Measurements from ENCODE around the gene NBEA.
"Not testable (repeated sequence)": the region's sequence is repeated elsewhere in the genome, so short reads cannot be mapped to it uniquely, and the experiment has no call there.

NBEA gene

GRCh38 chr13:34964558-34964957 lies 22.5 kb downstream of the NBEA start:
- FAIRE-seq = no peak

DNA sequence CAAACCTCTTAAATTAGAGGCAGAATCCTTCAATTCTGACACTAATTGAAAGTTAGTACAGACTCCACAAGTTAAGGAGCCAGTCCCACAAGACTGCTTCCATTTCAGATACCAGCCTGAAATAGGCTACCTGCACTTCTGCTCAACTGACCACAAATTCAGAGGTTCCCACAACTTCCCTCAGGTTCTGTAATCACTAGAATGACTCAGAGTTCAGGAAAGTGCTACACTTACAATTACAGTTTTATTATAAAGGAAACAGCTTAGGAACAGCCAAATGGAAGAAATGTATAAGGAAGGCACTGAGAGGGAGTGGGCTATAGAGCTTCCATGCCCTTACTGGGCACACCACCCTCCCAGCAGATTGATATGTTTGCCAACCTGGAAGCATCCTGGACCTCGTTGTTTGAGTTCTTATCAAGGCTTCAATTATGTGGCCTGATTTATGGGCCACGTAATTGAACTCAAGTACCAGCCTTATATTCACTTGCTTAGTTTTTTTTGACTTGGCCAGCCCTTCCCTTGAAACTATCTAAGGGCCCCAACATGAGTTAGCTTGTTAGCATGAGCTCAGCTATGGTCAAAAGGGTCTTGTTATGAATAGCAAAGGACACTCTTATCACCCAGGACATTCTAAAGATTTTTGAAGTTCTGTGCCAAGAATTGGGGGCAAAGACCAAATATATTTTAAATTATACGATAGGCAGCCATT lies 25.9 kb downstream of the NBEA start:
- FAIRE-seq = no peak

- not testable (repeated sequence) for FAIRE-seq
Observed at GRCh38 chr13:34969539-34969938, 27.5 kb downstream of the NBEA start.

DNA sequence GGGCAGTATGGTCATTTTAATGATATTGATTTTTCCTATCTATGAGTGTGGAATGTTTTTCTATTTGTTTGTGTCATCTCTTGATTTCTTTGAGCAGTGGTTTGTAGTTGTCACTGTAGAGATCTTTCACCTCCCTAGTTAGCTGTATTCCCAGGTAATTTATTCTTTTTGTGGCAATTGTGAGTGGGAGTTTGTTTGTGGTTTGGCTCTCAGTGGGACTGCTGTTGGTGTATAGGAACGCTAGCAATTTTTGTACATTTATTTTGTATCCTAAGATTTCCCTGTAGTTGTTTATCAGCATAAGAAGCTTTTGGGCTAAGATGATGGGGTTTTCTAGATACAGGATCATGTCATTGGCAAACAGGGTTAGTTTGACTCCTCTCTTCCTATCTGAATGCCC lies 28.9 kb downstream of the NBEA start:
- FAIRE-seq = no peak

GRCh38 chr13:34971473-34971872 lies 29.4 kb downstream of the NBEA start:
- no peak for FAIRE-seq

DNA sequence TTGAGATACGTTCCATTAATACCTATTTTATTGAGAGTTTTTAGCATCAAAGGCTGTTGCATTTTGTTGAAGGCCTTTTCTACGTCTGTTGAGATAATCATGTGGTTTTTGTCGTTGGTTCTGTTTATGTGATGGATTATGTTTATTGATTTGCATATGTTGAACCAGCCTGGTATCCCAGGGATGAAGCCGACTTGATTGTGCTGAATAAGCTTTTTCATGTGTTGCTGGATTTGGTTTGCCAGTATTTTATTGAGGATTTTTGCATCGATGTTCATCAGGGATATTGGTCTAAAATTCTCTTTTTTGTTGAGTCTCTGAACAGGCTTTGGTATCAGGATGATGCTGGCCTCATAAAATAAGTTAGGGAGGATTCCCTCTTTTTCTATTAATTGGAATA lies 43.1 kb downstream of the NBEA start:
- FAIRE-seq = not testable (repeated sequence)

GRCh38 chr13:34988330-34988791 lies 46.3 kb downstream of the NBEA start:
- no peak for FAIRE-seq

DNA sequence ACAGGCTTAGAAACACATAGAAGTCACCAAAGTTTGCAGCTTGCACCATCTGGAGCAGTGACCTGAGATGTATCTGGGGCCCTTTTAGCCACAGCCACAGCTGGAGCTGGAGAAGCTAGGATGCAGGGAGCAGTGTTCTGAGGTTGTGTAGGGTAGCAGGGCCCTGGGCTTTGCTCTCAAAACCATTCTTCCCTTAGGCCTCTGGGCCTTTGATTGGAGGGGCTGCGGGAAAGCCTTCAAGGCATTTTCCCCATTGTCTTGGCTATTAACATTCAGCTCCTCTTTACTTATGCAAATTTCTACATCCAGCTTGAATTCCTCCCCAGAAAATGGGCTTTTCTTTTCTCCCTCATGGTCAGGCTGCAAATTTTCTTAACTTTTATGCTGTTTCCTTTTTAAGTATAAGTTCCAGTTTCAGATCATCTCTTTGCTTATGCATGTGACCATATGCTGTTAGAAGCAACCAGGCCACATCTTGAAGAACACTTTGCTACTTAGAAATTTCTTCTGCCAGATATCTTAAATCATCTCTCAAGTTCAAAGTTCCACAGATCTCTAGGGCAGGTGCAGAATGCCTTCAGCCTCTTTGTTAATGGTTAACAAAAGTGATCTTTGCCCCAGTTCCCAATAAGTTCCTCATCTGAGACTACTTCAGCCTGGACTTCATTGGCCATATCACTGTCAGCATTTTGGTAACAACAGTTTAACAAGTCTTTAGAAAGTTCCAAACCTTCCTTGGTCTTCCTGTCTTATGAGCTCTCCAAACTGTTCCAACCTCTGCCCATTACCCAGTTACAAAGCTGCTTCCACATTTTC lies 48.5 kb downstream of the NBEA start:
- FAIRE-seq = no peak

- no peak for FAIRE-seq
Observed at GRCh38 chr13:34993470-34993869, 51.4 kb downstream of the NBEA start.

DNA sequence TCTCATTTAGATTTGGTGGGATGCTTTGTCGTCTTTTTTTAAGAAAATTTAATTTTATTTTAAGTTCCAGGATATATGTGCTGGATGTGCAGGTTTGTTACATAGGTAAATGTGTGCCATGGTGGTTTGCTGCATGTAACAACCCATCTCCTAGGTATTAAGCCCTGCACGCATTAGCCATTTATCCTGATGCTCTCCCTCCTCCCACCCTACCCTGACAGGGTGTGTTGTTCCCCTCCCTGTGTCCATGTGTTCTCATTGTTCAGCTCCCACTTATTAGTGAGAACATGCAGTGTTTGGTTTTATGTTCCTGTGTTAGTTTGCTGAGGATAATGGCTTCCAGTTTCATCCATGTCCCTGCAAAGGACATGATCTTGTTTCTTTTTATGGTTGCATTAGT lies 61.7 kb downstream of the NBEA start:
- FAIRE-seq = not testable (repeated sequence)

- no peak for FAIRE-seq
Observed at GRCh38 chr13:35005051-35005450, 63.0 kb downstream of the NBEA start.

- FAIRE-seq = no peak
Observed at GRCh38 chr13:35014606-35015213, 72.6 kb downstream of the NBEA start.

- FAIRE-seq = no peak
Observed at GRCh38 chr13:35016362-35017112, 74.5 kb downstream of the NBEA start.

DNA sequence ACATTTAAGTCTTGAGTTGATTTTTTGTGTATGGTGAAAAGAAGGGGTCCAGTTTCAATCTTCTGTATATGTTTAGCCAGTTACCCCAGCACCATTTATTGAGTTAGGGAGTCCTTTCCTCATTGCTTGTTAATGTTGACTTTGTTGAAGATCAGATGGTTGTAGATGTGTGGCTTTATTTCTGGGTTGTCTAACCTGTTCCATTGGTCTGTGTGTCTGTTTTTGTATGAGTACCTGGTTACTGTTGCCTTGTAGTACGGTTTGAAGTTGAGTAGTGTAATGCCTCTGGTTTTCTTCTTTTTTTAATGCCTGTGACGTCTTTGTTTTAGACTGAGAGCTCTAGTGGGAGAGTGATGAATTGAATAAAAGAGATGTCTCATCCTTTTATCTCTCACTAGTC lies 83.2 kb downstream of the NBEA start:
- FAIRE-seq = no peak

- FAIRE-seq = no peak
Observed at GRCh38 chr13:35028338-35028867, 86.3 kb downstream of the NBEA start.

GRCh38 chr13:35039012-35039411 lies 96.9 kb downstream of the NBEA start:
- no peak for FAIRE-seq

GRCh38 chr13:35046587-35046986 lies 104.5 kb downstream of the NBEA start:
- peak; percentile 5 for FAIRE-seq

GRCh38 chr13:35055705-35056104 lies 113.6 kb downstream of the NBEA start:
- FAIRE-seq = no peak

DNA sequence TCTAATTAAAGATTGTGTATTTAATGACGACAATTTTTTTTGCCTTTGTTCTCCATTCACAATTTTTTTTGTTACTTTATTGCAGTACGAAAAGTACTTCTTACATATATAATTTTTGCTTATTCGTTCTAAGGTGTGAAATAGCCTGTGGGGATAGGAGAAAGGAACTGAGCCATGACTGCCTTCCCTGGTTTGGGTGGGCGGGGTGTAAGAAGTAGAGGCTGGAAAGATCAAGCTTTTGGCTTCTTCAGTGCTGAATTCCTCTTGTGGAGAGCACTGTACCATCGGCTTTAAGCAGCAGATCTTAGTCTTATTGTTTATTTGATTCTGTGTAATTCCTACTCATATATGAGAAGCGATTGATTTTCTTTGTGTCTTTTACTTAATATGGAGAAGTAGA lies 115.8 kb downstream of the NBEA start:
- no peak for FAIRE-seq

DNA sequence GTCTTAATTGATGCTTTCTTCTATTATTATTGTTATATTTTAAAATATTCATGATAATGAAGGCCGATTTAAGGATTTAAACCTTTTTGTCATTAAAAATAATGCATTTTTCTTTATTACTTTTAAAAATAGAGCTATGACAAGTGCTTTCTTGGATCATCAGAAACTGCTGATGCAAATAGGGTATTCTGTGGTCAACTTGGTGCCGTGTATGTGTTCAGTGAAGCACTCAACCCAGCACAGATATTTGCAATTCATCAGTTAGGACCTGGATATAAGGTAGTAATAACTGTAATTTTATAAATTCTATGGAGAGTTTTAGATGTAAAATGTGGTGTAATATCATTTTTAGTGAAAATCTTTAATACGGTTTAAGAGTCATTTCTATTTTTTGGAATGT lies 116.5 kb downstream of the NBEA start:
- peak; percentile 84 for FAIRE-seq

GRCh38 chr13:35086667-35087066 lies 144.6 kb downstream of the NBEA start:
- no peak for FAIRE-seq

DNA sequence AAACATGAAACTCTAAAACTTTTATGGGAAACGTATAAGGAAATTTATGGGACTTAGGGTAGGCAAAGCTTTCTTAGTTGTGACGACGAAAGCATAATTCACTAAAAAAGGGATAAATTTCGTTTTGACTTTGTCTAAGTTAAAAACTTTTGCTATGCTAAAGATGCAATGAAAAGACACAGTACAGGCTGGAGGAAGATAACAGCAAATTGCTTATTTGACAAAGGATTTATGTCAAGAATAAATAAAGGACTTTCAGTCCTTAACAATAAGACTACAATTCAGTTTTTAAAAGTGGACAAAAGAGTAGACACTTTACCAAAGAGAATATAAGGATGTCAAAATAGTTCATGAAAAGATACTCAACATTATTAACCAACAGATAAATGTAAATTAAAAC lies 150.2 kb downstream of the NBEA start:
- no peak for FAIRE-seq

GRCh38 chr13:35092751-35093150 lies 150.7 kb downstream of the NBEA start:
- no peak for FAIRE-seq

Measured in colon (tissue), 2 donors.